Loucy (cell line): ENCODE measurements around the gene TAB2.

Source experiments
- CTCF ChIP-seq: fragments of 200-600 bp; sonication (generic); conservative IDR thresholded peaks from 2 replicates; pipeline ENCODE4 v1.5.1; 2014; ENCODE audit warnings: mild to moderate bottlenecking, antibody characterized with exemption, low read length
- EZH2phosphoT487 ChIP-seq: fragments of 200-600 bp; IDR thresholded peaks from 2 replicates; pipeline ENCODE4 v1.6.1; 2018; ENCODE audit warnings: antibody characterized with exemption, mild to moderate bottlenecking, moderate library complexity, borderline replicate concordance

GRCh38 chr6:149303468-149303867 is 14.0 kb upstream of the TAB2 start:
- TF ChIP-seq CTCF (no peak), EZH2phosphoT487 (no peak)
